Stimulated activated CD4-positive, alpha-beta T cell treated with anti-CD3 and anti-CD28 coated beads, Interleukin-4, amount 100 ng/mL, for 48 hours (primary cell): ENCODE data around the gene BAZ1A.
"Not testable (repeated sequence)": the region's sequence is repeated elsewhere in the genome, so short reads cannot be mapped to it uniquely, and the experiment has no call there.

Experiments used
- DNase-seq, 2 donors: peaks; one replicate each; pipeline ENCODE4 v3.0.0-alpha.2; 2020; ENCODE audit warnings: low read depth in 2 of 2

The BAZ1A gene

GRCh38 chr14:34858765-34859164, 16.4 kb downstream of the BAZ1A start:
- DNase-seq, result no peak

GRCh38 chr14:34857689-34858449, 17.3 kb downstream of the BAZ1A start:
- no peak for DNase-seq

- no peak for DNase-seq
Measured at GRCh38 chr14:34853041-34853440, 22.1 kb downstream of the BAZ1A start.

GRCh38 chr14:34851395-34851794, 23.8 kb downstream of the BAZ1A start:
- no peak for DNase-seq

GRCh38 chr14:34845869-34846268, 29.3 kb downstream of the BAZ1A start:
- DNase-seq, result no peak

GRCh38 chr14:34843011-34843554, 32.1 kb downstream of the BAZ1A start:
- no peak for DNase-seq

- DNase-seq, result no peak
Measured at GRCh38 chr14:34837801-34838322, 37.3 kb downstream of the BAZ1A start.

GRCh38 chr14:34835312-34835711, 39.8 kb downstream of the BAZ1A start:
- no peak for DNase-seq

- no peak for DNase-seq
Measured at GRCh38 chr14:34833549-34834523, 41.3 kb downstream of the BAZ1A start.

GRCh38 chr14:34826661-34827060, 48.5 kb downstream of the BAZ1A start:
- DNase-seq, result no peak

GRCh38 chr14:34824826-34825225, 50.3 kb downstream of the BAZ1A start:
- DNase-seq, result no peak

GRCh38 chr14:34824256-34824655, 50.9 kb downstream of the BAZ1A start:
- no peak for DNase-seq

GRCh38 chr14:34817768-34818167, 57.4 kb downstream of the BAZ1A start:
- no peak for DNase-seq

- no peak for DNase-seq
Measured at GRCh38 chr14:34810028-34810427, 65.1 kb downstream of the BAZ1A start.

GRCh38 chr14:34806257-34806656, 68.9 kb downstream of the BAZ1A start:
- DNase-seq, result no peak

GRCh38 chr14:34804933-34805332, 70.2 kb downstream of the BAZ1A start:
- no peak for DNase-seq

- not testable (repeated sequence) for DNase-seq
Measured at GRCh38 chr14:34798861-34799260, 76.3 kb downstream of the BAZ1A start.

- no peak for DNase-seq
Measured at GRCh38 chr14:34797747-34798583, 77.2 kb downstream of the BAZ1A start.

- no peak for DNase-seq
Measured at GRCh38 chr14:34796902-34797301, 78.3 kb downstream of the BAZ1A start.

GRCh38 chr14:34794941-34795340, 80.2 kb downstream of the BAZ1A start:
- no peak for DNase-seq

GRCh38 chr14:34794217-34794616, 80.9 kb downstream of the BAZ1A start:
- no peak for DNase-seq
